GM12872 (cell line): ENCODE results near the gene TBC1D9.

ENCODE experiments used
- TF ChIP-seq, protein P1 (sequence below): IDR thresholded peaks from 3 replicates; pipeline ENCODE4 v1.5.1; 2011; ENCODE audit warnings: low read depth, mild to moderate bottlenecking, low read length, moderate library complexity; ENCODE audit not compliant: insufficient read depth

The TBC1D9 gene

GRCh38 chr4:140604544-140604943 is 151.6 kb downstream of the TBC1D9 start:
- TF ChIP-seq, protein P1, sequence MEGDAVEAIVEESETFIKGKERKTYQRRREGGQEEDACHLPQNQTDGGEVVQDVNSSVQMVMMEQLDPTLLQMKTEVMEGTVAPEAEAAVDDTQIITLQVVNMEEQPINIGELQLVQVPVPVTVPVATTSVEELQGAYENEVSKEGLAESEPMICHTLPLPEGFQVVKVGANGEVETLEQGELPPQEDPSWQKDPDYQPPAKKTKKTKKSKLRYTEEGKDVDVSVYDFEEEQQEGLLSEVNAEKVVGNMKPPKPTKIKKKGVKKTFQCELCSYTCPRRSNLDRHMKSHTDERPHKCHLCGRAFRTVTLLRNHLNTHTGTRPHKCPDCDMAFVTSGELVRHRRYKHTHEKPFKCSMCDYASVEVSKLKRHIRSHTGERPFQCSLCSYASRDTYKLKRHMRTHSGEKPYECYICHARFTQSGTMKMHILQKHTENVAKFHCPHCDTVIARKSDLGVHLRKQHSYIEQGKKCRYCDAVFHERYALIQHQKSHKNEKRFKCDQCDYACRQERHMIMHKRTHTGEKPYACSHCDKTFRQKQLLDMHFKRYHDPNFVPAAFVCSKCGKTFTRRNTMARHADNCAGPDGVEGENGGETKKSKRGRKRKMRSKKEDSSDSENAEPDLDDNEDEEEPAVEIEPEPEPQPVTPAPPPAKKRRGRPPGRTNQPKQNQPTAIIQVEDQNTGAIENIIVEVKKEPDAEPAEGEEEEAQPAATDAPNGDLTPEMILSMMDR: no peak

DNA sequence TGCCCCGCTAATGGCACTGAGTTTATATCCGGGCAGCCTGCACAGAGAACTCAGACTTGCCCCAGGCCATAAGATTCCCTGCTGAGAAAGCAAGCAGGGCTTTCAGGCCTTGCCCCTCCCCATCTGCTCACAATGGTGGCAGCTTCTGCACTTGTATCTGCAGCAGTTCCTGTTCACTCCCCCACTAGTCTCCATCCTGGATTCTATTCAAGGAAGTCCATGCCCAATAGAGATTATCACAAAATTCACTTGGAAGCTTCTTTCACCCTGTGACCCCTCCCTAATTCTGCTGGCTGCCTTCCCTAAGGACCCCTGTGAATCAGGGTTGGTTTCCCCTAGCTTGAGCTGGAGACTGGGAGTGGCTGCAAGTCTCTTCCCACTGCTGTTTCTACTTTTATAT is 152.9 kb downstream of the TBC1D9 start:
- TF ChIP-seq, protein P1: no peak

- TF ChIP-seq, protein P1: no peak
These were observed 153.5 kb downstream of the TBC1D9 start for GRCh38 chr4:140602714-140603113.

DNA sequence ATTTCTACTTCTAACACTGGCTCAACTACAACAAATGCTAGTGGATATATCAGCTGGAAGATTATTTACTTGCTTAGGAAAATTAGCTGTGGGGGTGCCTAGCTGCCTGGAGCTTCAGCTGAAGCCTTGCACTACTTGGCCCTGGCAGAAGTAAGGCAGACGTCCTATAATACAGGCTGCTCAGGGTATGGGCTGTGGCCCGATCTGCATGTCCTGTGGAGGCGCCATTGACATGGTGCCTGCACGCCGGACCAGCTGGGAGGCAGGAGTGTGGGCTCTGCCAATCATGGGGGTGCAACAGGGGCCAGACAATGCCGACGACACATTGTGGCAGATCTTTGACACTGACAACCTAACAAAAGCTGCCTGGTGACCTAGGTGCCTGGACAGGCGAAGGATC is 155.8 kb downstream of the TBC1D9 start:
- TF ChIP-seq, protein P1: no peak

DNA sequence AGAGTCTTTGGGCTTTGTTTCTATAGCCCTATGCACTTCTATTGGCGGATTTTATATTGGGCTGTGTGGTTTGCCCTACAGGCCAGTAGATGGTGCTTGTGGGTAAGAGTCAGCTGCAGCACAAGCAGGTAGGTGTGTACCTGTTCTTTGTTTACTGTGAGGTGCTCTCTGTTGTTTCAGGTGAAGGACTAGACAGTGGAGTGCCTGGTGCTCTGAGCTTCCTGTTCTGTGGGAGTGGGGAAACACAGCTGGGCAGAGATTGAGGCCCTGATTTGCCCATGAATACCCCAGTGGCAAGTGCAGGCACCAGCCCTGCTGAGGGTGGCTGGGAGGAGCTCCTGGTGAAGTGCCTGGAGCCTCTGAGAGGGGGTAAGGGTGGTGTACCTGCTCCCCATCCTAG is 161.1 kb downstream of the TBC1D9 start:
- TF ChIP-seq, protein P1: peak; percentile 48

- TF ChIP-seq, protein P1: no peak
These were observed 171.7 kb downstream of the TBC1D9 start for GRCh38 chr4:140584439-140584838.

GRCh38 chr4:140581078-140581477 is 175.1 kb downstream of the TBC1D9 start:
- TF ChIP-seq, protein P1: no peak

DNA sequence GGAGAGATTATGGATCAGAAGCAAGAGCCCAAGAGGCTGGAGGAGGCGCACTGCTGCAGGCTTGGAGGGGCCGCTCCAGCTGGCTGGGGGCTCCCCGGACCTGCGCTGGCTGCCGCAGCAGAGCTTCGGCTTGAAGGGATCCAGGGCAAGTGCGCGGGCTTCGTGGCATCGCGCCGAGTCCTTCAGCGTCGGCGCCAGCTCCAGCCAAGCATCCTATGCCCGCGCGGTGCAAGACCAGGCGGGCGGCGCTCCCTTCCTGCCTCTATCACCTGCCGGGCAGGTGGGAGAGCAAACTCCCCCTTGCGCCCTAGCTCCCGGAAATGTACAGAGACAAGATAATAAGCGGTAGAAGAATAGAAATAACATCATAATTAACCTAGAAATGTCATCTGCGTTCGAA is 176.9 kb downstream of the TBC1D9 start:
- TF ChIP-seq, protein P1: no peak
